GM23248 (cell line): Measurements from ENCODE around the gene ZBTB48. TPM values are rescaled to one million over a fixed set of nuclear protein-coding genes. Genes with fewer than 3 reads are reported as not detected.
A peak's percentile ranks its signal among the peaks of the same experiment; 100 is the strongest.

Source experiments
- DNase-seq: peaks from one replicate; pipeline ENCODE4 v3.0.0-alpha.2; 2015
- H2AFZ ChIP-seq: fragments of 200-600 bp; sonication (generic); 2 replicates; pipeline ENCODE4 v1.6.1; 2016; ENCODE audit warnings: antibody characterized with exemption
- H3F3A ChIP-seq: fragments of 200-600 bp; sonication (generic); 2 replicates; pipeline ENCODE4 v1.6.1; 2016; ENCODE audit warnings: mild to moderate bottlenecking, antibody characterized with exemption, mixed run types; ENCODE audit not compliant: insufficient read depth
- H3K27ac ChIP-seq: fragments of 200-600 bp; sonication (generic); 2 replicates; pipeline ENCODE4 v1.5.1; 2016; ENCODE audit warnings: mild to moderate bottlenecking
- H3K27me3 ChIP-seq: fragments of 200-600 bp; sonication (generic); replicated peaks from 2 replicates; pipeline ENCODE4 v1.6.1; 2016; ENCODE audit warnings: mild to moderate bottlenecking; ENCODE audit not compliant: insufficient read depth
- H3K36me3 ChIP-seq: fragments of 200-600 bp; sonication (generic); 2 replicates; pipeline ENCODE4 v1.6.1; 2016; ENCODE audit warnings: low read depth, mild to moderate bottlenecking
- H3K4me1 ChIP-seq: fragments of 200-600 bp; sonication (generic); 2 replicates; pipeline ENCODE4 v1.6.1; 2016; ENCODE audit warnings: mild to moderate bottlenecking; ENCODE audit not compliant: insufficient read depth
- H3K4me2 ChIP-seq: fragments of 200-600 bp; sonication (generic); one replicate; pipeline ENCODE4 v1.6.1; 2016; ENCODE audit warnings: mild to moderate bottlenecking; ENCODE audit not compliant: unreplicated experiment
- H3K4me3 ChIP-seq: fragments of 200-600 bp; sonication (generic); 2 replicates; pipeline ENCODE4 v1.5.1; 2016; ENCODE audit warnings: mild to moderate bottlenecking
- H3K79me2 ChIP-seq: fragments of 200-600 bp; sonication (generic); 2 replicates; pipeline ENCODE4 v1.6.1; 2016; ENCODE audit warnings: mild to moderate bottlenecking; ENCODE audit not compliant: insufficient read depth
- H3K9ac ChIP-seq: fragments of 200-600 bp; sonication (generic); 2 replicates; pipeline ENCODE4 v1.6.1; 2016; ENCODE audit warnings: mild to moderate bottlenecking
- H3K9me2 ChIP-seq: fragments of 200-600 bp; sonication (generic); 2 replicates; pipeline ENCODE4 v1.6.1; 2016; ENCODE audit warnings: mixed run types, mild to moderate bottlenecking, moderate library complexity; ENCODE audit not compliant: insufficient read depth
- H3K9me3 ChIP-seq: fragments of 200-600 bp; sonication (generic); one replicate; pipeline ENCODE4 v1.6.1; 2017; ENCODE audit warnings: low read depth
- H4K20me1 ChIP-seq: fragments of 200-600 bp; sonication (generic); 2 replicates; pipeline ENCODE4 v1.6.0; 2016; ENCODE audit not compliant: insufficient read depth
- EZH2 ChIP-seq: fragments of 200-600 bp; sonication (generic); IDR thresholded peaks from 2 replicates; pipeline ENCODE4 v1.6.1; 2018; ENCODE audit warnings: antibody characterized with exemption, mild to moderate bottlenecking; ENCODE audit not compliant: insufficient read depth, poor library complexity, severe bottlenecking
- EZH2phosphoT487 ChIP-seq: fragments of 200-600 bp; sonication (generic); IDR thresholded peaks from 2 replicates; pipeline ENCODE4 v1.6.1; 2018; ENCODE audit warnings: antibody characterized with exemption, moderate library complexity, mild to moderate bottlenecking, low read depth; ENCODE audit not compliant: insufficient read depth
- WGBS, 2 experiments: methylation state at CpG; one replicate each; pipeline ENCODE4 v1.1.6; 2015 to 2017; ENCODE audit warnings: low lambda C conversion rate in 2 of 2, low coverage in 1 of 2; ENCODE audit errors: missing lambda C conversion rate in 2 of 2; 5-methylcytosine and 5-hydroxymethylcytosine counted together
- in situ Hi-C: fragments of 300-500 bp; cut with MboI; formaldehyde crosslinking; loops from 2 replicates; pipeline ENCODE4 v1.15.0; 2020
- polyA plus RNA-seq: library from polyadenylated mRNA; unstranded; fragments of >200 nt; fragmentation: Nextera tagmentation; extraction: Ambion mirVana; gene quantifications from 2 replicates; pipeline ENCODE4 v1.2.1, GENCODE V29; 2016
- total RNA-seq: library from RNA; depleted of rRNA; stranded (reverse); fragments of >200 nt; shearing (Covaris generic); gene quantifications from 2 replicates; pipeline ENCODE4 v1.2.3, GENCODE V29; 2014

ZBTB48 gene
- total and polyA plus RNA-seq, 2 experiments from 2014 or later, result 15.4 to 16.4 TPM

DNA sequence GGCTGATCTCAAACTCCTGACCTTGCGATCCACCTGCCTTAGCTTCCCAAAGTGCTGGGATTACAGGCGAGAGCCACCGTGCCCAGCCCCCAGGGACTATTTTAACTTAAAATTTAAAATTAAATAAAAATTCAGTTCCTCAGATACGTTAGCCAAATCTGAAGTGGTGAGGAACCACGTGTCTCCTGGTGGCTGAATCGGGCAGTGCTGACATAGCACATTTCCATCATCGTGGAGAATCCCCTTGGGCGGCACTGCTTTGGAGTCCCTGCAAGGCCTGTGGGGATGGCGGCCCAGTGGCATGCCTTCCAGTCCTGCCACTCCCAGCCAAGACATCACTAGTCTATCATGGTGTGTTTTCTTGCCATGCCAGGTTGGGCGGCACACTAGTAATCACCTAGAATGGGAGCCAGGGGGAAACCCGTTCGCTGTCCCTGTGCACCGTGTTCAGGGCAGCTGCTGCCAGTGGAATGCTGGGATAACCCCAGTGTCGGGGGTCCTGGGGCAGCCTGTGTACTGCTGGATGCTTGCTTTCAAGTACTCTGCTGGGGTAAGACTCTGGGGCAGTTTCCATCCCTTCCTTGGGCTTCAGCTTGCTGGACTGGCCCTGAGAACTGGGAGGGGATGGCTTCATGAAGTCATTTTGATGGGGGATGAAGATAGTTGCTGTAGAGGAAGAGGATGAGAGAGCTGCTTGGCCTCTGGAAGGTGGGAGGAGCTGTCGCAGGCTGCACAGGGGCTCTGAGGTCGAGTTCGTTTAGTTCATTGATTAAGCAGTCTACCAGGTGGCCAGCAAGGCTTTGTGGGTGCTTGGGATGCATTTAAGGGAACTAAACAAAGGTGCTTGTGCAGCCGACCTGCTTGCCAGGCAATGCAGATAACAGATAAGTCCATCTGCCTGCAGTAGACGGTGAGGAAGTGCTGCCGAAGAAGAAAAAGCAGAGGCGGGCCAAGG is 4.6 kb downstream of the ZBTB48 start:
- H2AFZ ChIP-seq, result no peak overlapping the region
- TF ChIP-seq EZH2phosphoT487 (no peak), EZH2 (no peak)
- H3K4me2 ChIP-seq, result no peak overlapping the region
- no peaks in the 10 kb centered on the region for H3K9me2 ChIP-seq
- no peak overlapping the region for H3K9ac ChIP-seq
- WGBS, 2 experiments, result 81 to 85% methylated on average over 21 of the region's 21 CpGs
- H3K27ac ChIP-seq, result no peak overlapping the region
- no peaks in the 10 kb centered on the region; the same call in 1 of the 2 replicates for H3K36me3 ChIP-seq
- peaks cover 8% of the 10 kb centered on the region; the same call in 1 of the 2 replicates for H3K4me1 ChIP-seq
- peaks cover 7% of the 10 kb centered on the region for H3F3A ChIP-seq
- H3K27me3 ChIP-seq, result no peaks in the 10 kb centered on the region
- no peak overlapping the region for H3K4me3 ChIP-seq
- peaks cover 46% of the 10 kb centered on the region for H3K79me2 ChIP-seq
- in situ Hi-C loops, result no loop called here
- no peaks in the 10 kb centered on the region for H4K20me1 ChIP-seq
- peak; percentile 42 for DNase-seq
- H3K9me3 ChIP-seq, result no peaks in the 10 kb centered on the region

GRCh38 chr1:6585081-6585722 is 5.4 kb downstream of the ZBTB48 start:
- no peaks in the 10 kb centered on the region; the same call in 1 of the 2 replicates for H3K36me3 ChIP-seq
- H3K27ac ChIP-seq, result no peak overlapping the region
- no peak for DNase-seq
- no peaks in the 10 kb centered on the region for H3K27me3 ChIP-seq
- H4K20me1 ChIP-seq, result no peaks in the 10 kb centered on the region
- H3K79me2 ChIP-seq, result peaks cover 43% of the 10 kb centered on the region
- TF ChIP-seq EZH2phosphoT487, result no peak
- H3K9me2 ChIP-seq, result no peaks in the 10 kb centered on the region
- WGBS, 2 experiments, result 72 to 79% methylated on average over 10 to 12 of the region's 12 CpGs
- H2AFZ ChIP-seq, result no peak overlapping the region
- H3K4me3 ChIP-seq, result no peak overlapping the region
- peaks cover 15% of the 10 kb centered on the region for H3F3A ChIP-seq
- no peak overlapping the region for H3K9ac ChIP-seq
- in situ Hi-C loops, result no loop called here
- no peak overlapping the region for H3K4me2 ChIP-seq
- H3K9me3 ChIP-seq, result no peaks in the 10 kb centered on the region
- H3K4me1 ChIP-seq, result peaks cover 6% of the 10 kb centered on the region; the same call in 1 of the 2 replicates

DNA sequence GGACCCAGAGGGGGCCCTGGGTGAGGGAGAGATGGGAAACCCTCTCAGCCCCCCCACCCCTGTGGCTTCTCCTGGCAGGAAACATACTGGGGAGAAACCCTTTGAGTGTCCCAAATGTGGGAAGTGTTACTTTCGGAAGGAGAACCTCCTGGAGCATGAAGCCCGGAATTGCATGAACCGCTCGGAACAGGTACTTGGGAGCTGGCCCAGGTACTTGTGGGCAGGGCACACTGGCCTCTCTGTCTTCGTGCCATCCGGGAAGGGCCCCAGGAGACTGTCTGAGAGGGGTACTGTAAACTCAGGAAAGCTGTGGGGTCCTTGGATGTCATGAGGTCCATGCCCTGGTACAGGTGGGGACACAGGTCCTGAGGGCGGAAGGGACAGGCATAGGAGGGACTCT is 6.0 kb downstream of the ZBTB48 start:
- no peak for TF ChIP-seq EZH2
- TF ChIP-seq EZH2phosphoT487, result no peak
- Histone ChIP-seq H3F3A (peaks cover 22% of the 10 kb centered on the region), H4K20me1 (no peaks in the 10 kb centered on the region), H3K4me3 (no peak overlapping the region), H2AFZ (no peak overlapping the region), H3K36me3 (peaks cover 4% of the 10 kb centered on the region; the same call in 1 of the 2 replicates), H3K4me1 (peaks cover 4% of the 10 kb centered on the region; the same call in 1 of the 2 replicates), H3K9me3 (no peaks in the 10 kb centered on the region), H3K79me2 (peaks cover 37% of the 10 kb centered on the region), H3K9ac (no peak overlapping the region), H3K9me2 (no peaks in the 10 kb centered on the region), H3K27me3 (no peaks in the 10 kb centered on the region), H3K27ac (no peak overlapping the region), H3K4me2 (no peak overlapping the region)
- WGBS, 2 experiments, result 96% methylated on average over 7 of the region's 7 CpGs
- in situ Hi-C loops, result no loop called here
- no peak for DNase-seq

DNA sequence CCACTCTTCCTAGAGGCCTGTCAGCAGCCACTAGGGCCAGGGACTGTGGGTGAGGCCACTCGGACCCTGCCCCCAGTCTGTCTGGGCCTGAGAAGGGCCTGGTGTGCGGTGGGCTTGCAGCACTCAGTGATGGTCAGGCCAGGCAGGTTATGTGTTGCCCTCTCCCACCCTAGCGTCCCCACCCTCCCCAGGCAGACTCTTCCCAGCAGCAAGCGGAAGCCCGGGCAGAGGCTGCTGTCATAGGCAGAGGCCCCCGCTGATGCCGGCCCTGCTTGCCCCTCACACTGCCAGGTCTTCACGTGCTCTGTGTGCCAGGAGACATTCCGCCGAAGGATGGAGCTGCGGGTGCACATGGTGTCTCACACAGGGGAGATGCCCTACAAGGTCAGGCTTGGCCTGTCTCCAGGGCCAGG is 6.6 kb downstream of the ZBTB48 start:
- in situ Hi-C loops, result no loop called here
- Histone ChIP-seq H4K20me1 (no peaks in the 10 kb centered on the region), H2AFZ (no peak overlapping the region), H3K4me2 (no peak overlapping the region), H3K4me3 (no peak overlapping the region), H3K9me2 (no peaks in the 10 kb centered on the region), H3K79me2 (peaks cover 32% of the 10 kb centered on the region), H3K9ac (no peak overlapping the region), H3K27me3 (no peaks in the 10 kb centered on the region), H3K27ac (no peak overlapping the region), H3K9me3 (no peaks in the 10 kb centered on the region), H3K4me1 (no peaks in the 10 kb centered on the region), H3K36me3 (peaks cover 6% of the 10 kb centered on the region; the same call in 1 of the 2 replicates), H3F3A (peaks cover 23% of the 10 kb centered on the region)
- DNase-seq, result no peak
- 77 to 82% methylated on average over 9 to 11 of the region's 11 CpGs for WGBS, 2 experiments
- no peak for TF ChIP-seq EZH2phosphoT487
- TF ChIP-seq EZH2, result no peak
